HG03097 (cell line): ENCODE data around the gene SLCO3A1.
A peak's percentile ranks its signal among the peaks of the same experiment; 100 is the strongest.

Experiments
- ATAC-seq: cut with Tn5 transposase; IDR thresholded peaks from one replicate; pipeline ENCODE4 v1.9.1; 2021; ENCODE audit not compliant: unreplicated experiment, low FRiP score

Gene SLCO3A1

DNA sequence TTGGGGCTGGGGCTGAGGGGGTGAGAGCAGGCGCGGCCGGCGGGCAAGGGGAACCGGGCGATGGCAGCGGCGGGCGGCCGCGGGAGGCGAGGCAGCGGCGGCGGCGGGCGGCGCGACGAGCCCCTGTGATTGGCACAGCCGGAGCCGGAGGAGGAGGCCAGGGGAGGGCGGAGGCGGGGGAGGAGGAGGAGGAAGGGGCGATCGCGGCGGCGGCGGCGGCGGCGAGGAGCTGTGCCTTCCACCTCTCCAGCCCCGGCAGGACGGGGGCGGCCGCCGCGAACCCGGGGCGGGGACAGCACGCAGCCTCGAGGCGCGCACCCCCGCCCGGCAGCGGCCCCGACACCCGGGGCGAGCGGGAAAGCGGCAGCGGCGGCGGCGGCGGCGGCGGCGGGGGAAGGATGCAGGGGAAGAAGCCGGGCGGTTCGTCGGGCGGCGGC lies at the start of gene SLCO3A1:
SLCO3A1 (plus strand) TSS at position 198 of the 437 bp plus-strand sequence.
- peak; percentile 12 for ATAC-seq

- ATAC-seq, result no peak
Observed at GRCh38 chr15:91807122-91807521, 46.4 kb upstream of the SLCO3A1 start.

GRCh38 chr15:91813924-91814323 lies 39.6 kb upstream of the SLCO3A1 start:
- no peak for ATAC-seq

DNA sequence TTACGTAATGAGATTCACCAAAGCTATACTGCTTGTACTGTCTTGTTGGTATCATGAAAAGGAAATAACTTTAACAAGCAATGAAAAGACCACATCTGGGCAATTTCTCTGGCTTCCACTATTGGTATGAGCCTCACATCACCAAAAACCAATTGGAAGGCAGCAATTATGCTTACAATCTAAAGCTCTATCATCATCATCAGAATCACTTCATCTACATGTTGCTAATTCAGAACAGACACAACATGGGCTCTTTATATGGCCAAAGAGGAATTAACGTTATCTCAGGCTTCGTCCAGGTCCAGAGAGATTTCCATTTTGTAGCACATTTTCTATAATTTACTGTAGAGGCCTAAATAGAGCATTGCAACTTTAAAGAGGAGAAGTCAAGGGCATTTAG lies 36.6 kb upstream of the SLCO3A1 start:
- ATAC-seq, result no peak

DNA sequence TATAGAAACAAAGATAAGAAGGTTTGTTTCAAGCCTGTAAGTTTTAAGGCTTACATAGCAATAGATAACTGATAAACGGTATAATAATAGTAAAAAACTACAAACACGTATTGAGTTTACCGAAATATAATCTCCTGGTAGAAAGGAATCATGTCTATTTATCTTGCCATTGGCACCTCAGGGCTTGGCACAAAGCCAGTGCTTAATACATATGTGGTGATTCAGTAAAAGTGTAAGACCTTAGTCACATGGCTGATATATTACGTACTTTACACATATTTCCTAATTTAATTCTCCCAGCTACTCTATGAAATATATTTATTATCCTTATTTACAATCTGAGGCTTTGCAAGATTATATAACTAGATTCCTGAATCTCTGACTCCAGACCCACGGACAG lies 32.0 kb upstream of the SLCO3A1 start:
- ATAC-seq, result no peak

DNA sequence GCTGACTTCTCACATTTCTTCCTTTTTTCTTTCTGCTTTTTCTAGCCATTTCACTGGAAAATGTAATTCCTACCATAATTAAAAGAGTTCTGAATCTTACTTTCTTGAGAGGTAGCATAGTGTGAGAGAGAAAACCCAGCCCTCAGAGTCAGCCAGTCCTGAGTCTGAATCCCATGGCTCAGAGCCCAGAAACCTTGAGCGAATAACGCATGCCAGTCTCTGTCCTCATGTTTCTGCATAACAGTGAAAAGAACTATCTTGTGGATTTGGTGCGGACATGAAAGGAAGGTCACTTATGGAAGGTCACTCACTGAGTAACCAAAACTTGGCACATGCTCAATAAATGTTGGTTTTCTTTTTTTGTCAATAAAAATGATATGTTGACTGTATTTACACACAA lies 29.3 kb upstream of the SLCO3A1 start:
- ATAC-seq, result no peak

DNA sequence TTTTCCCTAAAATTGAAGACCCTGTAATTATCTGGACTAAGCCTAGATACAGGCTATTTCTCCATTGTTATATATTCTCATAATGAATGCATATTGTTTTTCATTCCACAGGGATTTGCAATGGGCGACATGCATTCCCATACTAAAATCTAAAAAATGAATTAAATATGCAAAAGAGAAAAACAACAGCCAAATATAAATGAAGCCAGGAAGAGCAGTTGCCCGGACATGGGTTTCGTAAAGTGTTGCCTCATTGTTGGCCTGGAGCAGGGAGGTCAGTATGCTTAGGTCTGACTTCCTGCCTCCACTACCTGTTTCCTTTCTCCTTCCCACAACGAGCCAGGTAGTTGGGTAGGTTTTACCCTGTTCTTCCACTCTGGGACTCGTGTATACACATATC lies 27.1 kb upstream of the SLCO3A1 start:
- ATAC-seq, result no peak

DNA sequence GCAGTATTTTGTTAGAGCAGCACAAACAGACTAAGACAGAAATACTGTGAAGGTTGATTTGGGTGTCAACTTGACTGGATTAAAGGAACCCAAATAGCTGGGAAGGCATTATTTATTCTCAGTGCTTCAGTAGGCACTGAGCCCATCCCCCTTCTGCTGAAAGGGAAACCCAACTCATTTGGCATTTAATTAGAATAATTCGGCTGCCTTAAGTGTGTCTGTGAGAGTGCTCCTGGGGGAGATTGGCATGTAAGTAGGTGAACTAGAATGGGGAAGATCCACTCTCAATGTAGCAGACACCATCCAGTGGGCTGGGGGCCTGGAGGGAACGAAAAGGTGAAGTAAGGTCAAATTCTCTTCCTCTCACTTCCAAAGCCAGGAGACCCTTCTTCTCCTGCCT lies 20.5 kb upstream of the SLCO3A1 start:
- no peak for ATAC-seq

- no peak for ATAC-seq
Observed at GRCh38 chr15:91839867-91840266, 13.6 kb upstream of the SLCO3A1 start.

DNA sequence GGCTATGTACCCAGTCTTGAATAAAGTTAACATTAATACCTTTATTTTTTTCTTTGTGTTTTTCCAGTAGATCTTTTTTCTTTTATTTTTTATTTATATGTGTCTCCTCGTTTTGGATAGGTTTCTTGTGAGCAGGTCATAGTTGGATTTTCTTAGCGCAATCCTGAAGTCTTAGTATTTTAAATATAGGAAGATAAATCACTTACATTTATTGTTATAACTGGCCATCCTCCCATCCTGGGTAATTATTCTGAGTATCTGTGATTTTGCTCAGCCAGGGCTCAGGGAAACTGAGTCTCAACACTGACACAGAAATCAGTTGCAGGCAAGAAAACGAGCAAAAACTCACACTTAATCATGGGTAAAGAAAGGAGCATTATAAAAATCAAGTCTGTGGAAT lies 11.6 kb upstream of the SLCO3A1 start:
- no peak for ATAC-seq

DNA sequence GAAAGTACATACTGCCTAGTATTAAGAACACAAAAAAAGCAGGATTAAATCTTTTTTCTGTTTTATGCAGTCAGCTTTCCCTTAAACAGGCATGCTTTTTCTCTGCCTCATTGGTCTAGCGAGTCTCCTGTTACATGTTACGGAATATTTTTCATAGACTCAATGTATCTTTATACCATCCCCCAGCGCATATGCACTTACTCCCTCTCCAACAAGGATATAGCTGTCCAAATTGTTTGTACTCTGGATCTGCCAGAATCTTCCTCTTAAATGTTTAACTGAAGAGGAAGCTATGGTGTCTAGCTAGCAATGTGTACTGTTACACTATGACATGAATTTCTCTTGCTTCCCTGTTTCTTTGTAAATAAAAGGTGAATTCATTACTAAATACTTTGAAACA lies 9.2 kb upstream of the SLCO3A1 start:
- no peak for ATAC-seq

DNA sequence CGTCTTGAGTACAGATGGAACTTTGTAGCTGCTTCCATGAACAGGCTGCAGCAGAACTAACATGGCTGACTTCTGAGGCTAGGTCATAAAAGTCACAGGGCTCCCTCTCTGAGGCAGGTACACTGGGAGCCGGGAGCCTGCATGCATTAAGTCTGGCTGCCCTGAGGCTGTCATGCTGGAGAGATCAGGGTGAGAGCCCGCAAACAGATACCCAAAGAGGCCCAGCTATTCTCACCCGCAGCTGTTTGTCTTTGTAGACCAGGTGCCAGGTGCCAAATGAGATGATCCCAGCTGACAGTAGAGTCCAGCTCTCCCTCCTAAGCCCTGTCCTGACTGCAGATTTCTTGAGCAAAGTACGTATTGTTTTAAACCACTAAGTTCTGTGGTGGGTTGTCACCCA lies 8.6 kb upstream of the SLCO3A1 start:
- ATAC-seq, result no peak

- no peak for ATAC-seq
Observed at GRCh38 chr15:91845720-91846119, 7.8 kb upstream of the SLCO3A1 start.

DNA sequence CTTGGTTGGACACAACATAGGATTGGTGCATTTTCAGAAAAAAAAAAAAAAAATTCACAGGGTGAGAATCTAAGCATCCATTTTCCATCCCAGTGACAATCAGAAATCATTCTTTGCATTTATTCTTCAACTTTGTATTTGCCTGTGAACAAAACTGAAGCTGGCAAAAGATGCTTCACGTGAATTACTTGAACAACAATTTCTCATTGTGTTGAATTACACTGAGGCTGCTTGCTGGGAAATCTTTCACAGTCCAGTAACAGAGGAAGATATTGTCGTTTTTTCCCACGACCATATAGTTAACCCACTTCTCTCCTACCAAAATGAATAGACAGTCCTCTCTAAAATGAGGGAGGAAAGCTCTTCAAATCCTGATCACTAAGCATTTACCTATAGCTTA lies 4.3 kb upstream of the SLCO3A1 start:
- no peak for ATAC-seq

DNA sequence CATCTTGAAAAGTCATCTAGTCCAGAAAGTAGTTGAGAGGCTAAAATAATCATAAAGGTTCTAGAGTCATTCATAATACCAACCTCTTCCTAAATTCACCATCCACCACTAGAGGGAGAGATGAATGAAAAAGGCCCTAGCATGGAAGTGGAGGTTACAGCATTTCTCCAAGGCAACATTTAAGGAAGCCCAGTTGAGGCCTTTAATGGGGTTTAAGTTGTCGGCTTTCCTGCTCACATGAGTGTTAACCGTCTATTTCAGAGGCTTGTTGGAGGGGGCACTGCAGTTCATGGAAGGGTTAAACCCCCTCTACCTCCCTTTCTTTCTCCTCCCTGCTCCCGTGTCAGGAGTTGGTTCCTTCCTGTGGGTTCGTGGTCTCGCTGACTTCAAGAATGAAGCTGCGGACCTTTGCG lies 3.8 kb upstream of the SLCO3A1 start:
- ATAC-seq, result no peak

DNA sequence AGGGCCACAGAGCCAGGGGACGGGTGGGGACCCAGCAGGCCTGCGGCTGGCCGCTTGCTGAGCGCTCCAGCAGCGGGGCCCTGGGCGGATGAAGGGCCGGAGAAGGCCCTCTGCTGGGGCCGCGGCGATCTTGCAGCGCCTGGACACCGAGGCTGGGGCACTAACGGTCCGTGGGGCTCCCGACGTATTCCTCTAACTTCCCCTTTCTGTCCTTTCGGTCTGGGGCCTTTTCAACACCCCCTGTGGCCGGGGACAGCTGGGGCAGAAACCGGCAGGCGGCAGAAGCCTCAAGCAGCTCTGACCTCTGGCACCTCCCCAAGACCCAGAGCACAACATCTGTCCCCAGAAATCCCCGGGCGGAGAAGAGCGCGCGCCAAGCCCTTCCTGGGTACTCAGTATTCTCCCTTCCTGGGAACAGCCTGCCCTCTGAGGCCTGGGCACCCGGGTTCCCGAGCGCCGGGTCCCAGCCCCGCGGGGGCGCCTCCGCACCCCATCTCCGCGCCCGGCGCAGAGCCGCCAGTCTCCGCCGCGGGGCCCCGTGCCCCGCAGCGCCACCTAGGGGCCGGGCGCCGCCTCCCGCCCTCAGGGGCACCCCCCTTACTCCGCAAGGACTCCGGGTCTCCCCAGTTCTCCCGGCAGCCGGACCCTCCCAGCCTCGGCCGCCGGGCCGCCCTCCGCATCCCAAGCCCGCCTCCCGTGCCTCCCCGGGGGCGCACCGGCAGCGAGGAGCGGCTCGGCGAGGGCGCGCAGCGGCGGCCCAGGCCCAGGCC lies 582 bp upstream of the SLCO3A1 start:
- ATAC-seq, result peak; percentile 42

DNA sequence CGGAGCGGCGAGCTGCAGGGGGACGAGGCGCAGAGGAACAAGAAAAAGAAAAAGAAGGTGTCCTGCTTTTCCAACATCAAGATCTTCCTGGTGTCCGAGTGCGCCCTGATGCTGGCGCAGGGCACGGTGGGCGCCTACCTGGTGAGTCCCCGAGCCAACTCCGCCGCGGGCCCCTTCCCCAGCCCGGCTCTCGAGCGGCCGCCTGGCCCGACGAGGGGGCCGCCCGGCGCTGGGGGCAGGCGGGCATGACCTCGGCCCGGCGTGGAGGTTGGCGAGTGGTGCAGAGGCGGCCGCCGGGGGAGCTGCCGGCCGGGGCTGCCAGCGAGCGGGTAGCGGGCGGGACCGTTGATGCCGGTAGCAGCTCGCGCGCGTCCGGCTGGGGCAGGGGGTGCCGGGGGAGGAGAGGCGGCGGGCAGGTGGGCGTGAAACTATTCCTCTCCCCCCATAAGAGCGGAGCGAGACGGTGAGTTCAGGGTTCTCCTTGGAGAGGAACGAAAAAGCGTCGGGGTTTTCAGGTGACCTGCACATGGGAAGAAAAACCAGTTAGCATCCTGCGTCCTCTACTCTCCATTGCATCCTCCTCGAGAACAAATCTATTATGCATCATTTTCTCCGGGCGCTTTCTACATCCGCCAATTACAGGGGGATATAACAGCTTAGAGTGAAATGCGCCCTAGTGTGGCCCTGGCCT lies 585 bp downstream of the SLCO3A1 start:
- no peak for ATAC-seq

DNA sequence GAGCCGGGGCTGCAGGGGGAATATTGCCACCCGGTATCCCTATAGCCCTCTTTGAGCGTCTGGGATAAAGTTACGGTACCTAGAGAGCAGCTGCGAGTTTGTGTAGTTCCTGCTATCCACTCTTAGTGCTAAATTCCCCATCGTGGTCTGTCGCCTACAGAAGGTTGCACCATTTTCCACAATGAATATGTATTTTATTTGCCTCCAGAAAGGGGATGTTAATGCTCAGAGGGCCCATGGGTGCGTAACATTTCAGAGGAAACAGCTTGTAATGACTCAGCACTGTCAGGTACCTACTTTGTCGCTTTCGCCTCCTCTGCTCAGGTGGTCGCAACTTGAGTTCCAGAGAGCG lies 1.1 kb downstream of the SLCO3A1 start:
- no peak for ATAC-seq

DNA sequence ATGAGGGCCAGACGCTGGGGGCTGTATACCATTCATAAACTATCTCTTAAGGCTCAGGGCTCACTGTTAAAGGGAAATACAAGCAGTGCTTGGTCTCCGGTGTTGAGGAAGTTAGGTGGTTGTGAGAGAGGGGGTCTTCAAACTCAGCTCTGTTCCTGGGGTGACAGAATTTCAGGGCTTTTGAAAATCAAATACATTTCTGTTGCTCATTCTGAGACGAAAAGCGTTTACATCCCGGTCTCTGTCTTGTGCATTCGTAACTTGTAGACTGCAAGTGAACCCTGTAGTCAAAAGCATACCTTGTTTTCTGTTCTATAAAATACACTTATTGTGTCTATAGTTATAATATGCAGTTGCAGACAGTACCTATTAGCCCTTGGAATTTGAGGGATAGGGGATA lies 1.7 kb downstream of the SLCO3A1 start:
- ATAC-seq, result no peak

- ATAC-seq, result no peak
Observed at GRCh38 chr15:91855684-91856489, 2.4 kb downstream of the SLCO3A1 start.

DNA sequence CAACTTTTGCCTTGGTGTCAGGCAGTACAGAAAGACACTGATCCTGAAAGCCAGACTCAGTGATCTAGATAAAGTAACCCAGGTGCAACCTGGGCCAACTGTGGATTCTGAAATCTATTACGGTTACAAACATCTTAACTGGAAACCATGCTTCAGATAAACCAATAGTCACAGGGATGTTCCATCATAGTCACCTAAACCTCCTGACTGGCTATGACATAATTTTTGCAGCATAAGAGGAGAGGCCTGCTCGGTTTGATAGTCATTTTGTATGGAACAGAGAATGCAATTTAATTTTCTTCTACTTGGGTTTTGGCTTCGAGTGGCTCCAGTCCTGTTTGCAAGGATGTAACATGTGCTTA lies 3.7 kb downstream of the SLCO3A1 start:
- ATAC-seq, result no peak

DNA sequence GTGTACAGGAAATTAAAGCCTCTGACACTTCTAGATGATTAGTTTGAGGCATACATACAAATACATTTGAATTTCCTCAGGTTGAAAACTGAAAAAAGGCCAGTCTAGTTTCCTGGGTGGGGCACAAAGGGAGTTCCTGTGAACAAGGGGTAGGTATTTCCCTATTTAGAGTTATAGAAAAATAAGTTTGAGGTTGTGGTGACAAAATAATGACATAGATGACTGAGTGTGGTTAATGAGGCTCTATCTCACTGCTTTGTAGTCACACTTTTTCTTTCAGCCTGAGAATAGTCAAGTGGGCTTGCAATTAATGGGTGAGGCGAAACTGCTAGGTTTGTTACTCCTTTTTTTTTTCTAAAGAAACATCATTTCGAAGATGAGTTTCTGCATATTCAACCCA lies 4.3 kb downstream of the SLCO3A1 start:
- peak; percentile 61 for ATAC-seq
